Activated T-cell treated with anti-CD3 and anti-CD28 coated beads, Interleukin-2, amount 50 U/mL, for 4 hours (primary cell): ENCODE measurements around the gene SYT12. TPM values are rescaled to one million over a fixed set of nuclear protein-coding genes. Genes with fewer than 3 reads are reported as not detected.
"Not testable (repeated sequence)": the region's sequence is repeated elsewhere in the genome, so short reads cannot be mapped to it uniquely, and the experiment has no call there.

Source experiments
- ATAC-seq, 2 donors: fragments of 200-7000 bp; cut with Tn5 transposase; one replicate each; pipeline ENCODE4 v1.10.0; 2021
- DNase-seq: peaks from one replicate; pipeline ENCODE4 v3.0.0-alpha.2; 2020
- H3K27me3 Mint-ChIP-seq: one replicate; pipeline ENCODE4 v1.8.0; 2021; ENCODE audit warnings: low read depth, mixed read lengths
- H3K36me3 Mint-ChIP-seq: one replicate; pipeline ENCODE4 v1.8.0; 2022; ENCODE audit warnings: mixed read lengths; ENCODE audit not compliant: insufficient read depth
- H3K4me1 Mint-ChIP-seq: one replicate; pipeline ENCODE4 v1.8.0; 2021; ENCODE audit warnings: low read depth, mixed read lengths
- H3K4me3 Mint-ChIP-seq: one replicate; pipeline ENCODE4 v1.8.0; 2021; ENCODE audit warnings: mild to moderate bottlenecking, moderate library complexity, mixed read lengths
- H3K9me3 Mint-ChIP-seq: one replicate; pipeline ENCODE4 v1.8.0; 2021; ENCODE audit warnings: mixed read lengths
- total RNA-seq, 3 donors: library from RNA; stranded (reverse); gene quantifications; one replicate each; pipeline ENCODE4 v1.2.1, GENCODE V29; 2021

The SYT12 gene
- total RNA-seq, 3 donors from 2014 or later = 0.08 to 0.16 TPM; not detected in 1

DNA sequence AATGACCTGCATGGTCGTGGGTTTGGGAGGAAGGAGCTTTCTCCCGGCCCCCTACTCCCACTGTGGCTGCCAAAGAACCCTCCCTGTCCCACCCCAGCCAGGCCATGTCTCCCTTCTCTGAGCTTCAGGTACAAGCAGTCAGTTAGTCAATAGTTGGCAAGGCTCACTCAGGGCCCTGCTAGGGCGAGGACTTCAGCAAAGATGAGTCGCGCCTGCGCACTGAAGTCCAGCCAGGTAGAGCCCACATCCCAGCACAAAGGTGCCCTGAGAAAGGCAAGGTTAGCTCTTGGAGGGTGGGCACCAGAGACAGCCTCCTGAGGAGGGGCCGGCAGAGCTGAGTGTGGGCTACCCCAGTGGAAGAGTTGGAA, 36.8 kb upstream of the SYT12 start:
- Mint-ChIP-seq H3K4me1 (peaks cover 5% of the 10 kb centered on the region), H3K36me3 (no peaks in the 10 kb centered on the region), H3K9me3 (no peaks in the 10 kb centered on the region), H3K27me3 (peaks cover 7% of the 10 kb centered on the region), H3K4me3 (no peak overlapping the region)
- ATAC-seq (no peak), DNase-seq (no peak)

DNA sequence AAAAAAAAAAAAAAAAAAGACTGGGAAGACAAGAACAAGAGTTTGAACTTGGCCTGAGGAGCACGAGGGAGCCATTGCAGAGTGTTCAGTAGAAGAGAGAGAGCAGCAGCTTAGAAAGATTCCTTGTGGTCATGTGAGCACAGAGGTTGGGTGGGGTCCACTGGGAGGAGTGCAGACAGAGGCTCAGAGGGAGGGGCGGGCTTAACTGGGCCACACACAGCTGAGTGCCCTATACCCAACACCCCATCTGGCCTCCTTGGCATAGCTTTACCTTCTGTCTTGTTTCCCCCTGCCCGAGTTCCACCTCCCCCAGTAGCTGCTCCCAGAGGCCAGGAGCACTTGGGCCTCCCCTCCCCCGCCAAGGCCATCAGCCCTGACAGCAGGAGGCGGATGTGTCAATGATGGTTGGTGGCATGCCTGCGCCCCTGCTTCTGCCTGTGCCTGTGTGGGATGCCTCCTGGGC, 35.7 kb upstream of the SYT12 start:
- H3K36me3 Mint-ChIP-seq = no peaks in the 10 kb centered on the region
- no peaks in the 10 kb centered on the region for H3K9me3 Mint-ChIP-seq
- no peak overlapping the region for H3K4me3 Mint-ChIP-seq
- peaks cover 10% of the 10 kb centered on the region for H3K27me3 Mint-ChIP-seq
- H3K4me1 Mint-ChIP-seq = peaks cover 2% of the 10 kb centered on the region
- ATAC-seq (no peak), DNase-seq (no peak)

DNA sequence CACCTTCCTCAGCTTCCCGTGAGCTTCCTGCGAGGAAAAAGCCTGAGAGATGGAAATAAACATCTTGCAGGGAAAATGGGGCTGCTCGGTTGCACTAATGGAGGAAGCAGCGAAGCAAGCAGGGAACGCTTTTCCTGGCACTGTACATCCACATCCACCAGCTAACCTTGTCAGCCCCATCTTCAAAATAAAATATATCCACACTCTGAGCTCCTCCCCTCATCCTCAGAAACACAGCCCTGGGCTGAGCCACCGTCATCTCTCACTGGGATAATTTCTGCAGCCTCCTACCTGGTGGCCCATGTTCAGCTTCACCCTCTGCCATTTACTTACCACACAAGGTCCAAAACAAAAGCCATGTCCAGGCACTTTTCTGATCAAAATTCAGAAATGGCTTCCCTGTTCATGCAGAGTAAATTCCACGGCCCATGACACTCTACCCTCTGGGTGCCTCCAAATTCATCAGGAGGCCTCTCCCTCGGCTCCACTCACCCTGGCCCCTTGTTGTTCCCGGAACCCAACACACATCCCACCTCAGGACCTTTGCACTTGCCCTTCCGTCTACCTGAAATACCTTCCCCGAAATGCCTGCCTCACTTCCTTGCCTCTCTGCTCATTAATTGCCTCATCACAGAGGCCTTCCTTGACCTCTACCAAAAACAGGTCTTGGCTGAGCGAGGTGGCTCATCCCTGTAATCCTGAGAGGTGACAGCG, 34.9 kb upstream of the SYT12 start:
- no peak for DNase-seq
- no peaks in the 10 kb centered on the region for H3K36me3 Mint-ChIP-seq
- peaks cover 10% of the 10 kb centered on the region for H3K27me3 Mint-ChIP-seq
- ATAC-seq = no peak
- no peaks in the 10 kb centered on the region for H3K9me3 Mint-ChIP-seq
- no peak overlapping the region for H3K4me3 Mint-ChIP-seq
- H3K4me1 Mint-ChIP-seq = no peaks in the 10 kb centered on the region

DNA sequence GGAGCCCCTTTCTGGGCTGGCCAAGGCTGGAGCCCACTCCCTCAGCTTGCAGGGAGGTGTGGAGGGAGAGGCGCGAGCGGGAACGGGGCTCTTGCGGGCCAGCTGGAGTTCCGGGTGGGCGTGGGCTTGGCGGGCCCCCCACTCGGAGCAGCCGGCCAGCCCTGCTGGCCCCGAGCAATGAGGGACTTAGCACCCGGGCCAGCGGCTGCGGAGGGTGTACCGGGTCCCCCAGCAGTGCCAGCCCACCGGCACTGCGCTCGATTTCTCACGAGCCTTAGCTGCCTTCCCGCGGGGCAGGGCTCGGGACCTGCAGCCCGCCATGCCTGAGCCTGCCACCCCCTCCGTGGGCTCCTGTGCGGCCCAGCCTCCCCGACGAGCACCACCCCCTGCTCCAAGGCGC, 34.2 kb upstream of the SYT12 start:
- H3K4me3 Mint-ChIP-seq, DNase-seq, H3K4me1 Mint-ChIP-seq, ATAC-seq, H3K36me3 Mint-ChIP-seq, H3K9me3 Mint-ChIP-seq: not testable (repeated sequence)
- peaks cover 10% of the 10 kb centered on the region for H3K27me3 Mint-ChIP-seq

DNA sequence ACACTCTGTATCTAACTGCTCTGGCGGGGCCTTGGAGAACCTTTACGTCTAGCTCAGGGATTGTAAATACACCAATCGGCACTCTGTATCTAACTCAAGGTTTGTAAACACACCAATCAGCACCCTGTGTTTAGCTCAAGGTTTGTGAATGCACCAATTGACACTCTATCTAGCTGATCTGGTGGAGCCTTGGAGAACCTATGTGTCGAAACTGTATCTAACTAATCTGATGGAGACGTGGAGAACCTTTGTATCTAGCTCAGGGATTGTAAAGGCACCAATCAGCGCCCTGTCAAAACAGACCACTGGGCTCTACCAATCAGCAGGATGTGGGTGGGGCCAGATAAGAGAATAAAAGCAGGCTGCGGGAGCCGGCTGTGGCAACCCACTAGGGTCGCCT, 33.6 kb upstream of the SYT12 start:
- not testable (repeated sequence) for H3K36me3 Mint-ChIP-seq, ATAC-seq, H3K4me3 Mint-ChIP-seq, H3K4me1 Mint-ChIP-seq, H3K9me3 Mint-ChIP-seq, DNase-seq
- H3K27me3 Mint-ChIP-seq = peaks cover 10% of the 10 kb centered on the region

DNA sequence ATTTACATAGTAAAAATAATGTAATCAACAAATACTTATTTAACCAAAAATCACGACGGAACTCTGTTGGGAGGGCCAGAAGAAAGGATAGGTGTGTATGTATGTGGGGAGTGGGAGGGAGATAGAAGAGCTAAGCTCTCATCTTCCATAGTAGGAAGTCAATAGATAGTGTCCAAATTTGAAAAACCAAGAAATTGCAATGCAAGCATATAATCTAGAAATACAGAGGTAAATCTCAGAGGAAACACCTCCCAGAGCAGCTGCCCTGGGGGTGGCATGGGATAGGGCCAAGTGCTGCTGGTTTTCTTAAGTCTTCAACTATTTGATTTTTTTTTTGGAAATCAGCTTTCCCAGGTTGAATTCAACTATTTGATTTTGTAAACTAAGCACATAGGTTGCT, 30.9 kb upstream of the SYT12 start:
- no peak for ATAC-seq
- DNase-seq = no peak
- Mint-ChIP-seq H3K36me3 (no peaks in the 10 kb centered on the region), H3K4me3 (no peak overlapping the region), H3K9me3 (no peaks in the 10 kb centered on the region), H3K4me1 (no peaks in the 10 kb centered on the region), H3K27me3 (peaks cover 6% of the 10 kb centered on the region)

DNA sequence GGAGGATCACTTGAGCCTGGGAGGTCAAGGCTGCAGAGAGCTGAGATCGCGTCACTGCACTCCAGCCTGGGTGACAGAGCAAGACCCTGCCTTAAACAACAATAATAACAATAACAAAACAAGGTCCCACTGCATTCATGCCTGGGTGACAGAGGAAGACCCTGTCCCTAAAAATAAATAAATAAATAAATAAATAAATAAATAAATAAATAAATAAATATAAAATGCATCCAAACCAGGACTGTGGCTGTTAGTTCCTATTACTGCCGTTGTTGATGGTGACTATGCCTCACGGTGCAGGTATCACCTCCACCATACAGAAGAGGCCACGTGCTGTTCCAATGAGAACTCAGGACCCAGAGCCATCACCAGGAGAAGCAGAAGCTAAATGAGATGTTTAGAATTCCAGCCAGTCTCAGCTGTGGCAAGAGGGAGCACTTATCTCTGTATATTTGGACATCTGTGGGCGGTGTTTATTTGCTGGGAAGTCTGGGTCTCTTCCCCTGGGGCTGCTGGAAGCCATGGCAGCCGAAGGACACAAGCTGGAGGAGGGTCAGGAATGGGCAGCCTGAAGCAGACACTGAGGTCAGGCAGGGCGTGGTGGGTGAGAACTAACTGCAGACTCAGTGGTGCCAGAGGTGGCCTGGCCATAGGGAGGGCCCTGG, 26.2 kb upstream of the SYT12 start:
- Mint-ChIP-seq H3K4me3 (no peak overlapping the region), H3K9me3 (no peaks in the 10 kb centered on the region), H3K27me3 (peaks cover 3% of the 10 kb centered on the region), H3K4me1 (no peaks in the 10 kb centered on the region), H3K36me3 (no peaks in the 10 kb centered on the region)
- DNase-seq = no peak
- peak in 1 of 2 donors; percentile 10 for ATAC-seq

DNA sequence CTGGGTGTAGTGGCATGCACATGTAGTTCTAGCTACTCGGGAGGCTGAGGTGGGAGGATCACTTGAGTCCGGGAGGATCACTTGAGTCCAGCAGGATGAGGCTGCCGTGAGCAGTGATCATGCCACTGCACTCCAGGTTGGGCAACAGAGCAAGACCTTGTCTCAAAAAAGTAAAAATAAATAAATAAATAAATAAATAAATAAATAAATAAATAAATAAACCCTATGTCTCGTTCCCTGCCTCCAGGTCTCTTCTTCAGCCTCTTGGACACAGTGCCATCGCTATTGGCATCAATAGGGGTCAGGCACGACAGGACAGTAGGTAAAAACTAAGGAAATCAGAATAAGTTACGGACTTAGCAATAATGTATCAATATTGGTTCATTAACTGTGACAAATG, 23.4 kb upstream of the SYT12 start:
- Mint-ChIP-seq H3K9me3 (no peaks in the 10 kb centered on the region), H3K36me3 (no peaks in the 10 kb centered on the region), H3K27me3 (no peaks in the 10 kb centered on the region), H3K4me1 (no peaks in the 10 kb centered on the region), H3K4me3 (no peak overlapping the region)
- ATAC-seq (no peak), DNase-seq (no peak)

DNA sequence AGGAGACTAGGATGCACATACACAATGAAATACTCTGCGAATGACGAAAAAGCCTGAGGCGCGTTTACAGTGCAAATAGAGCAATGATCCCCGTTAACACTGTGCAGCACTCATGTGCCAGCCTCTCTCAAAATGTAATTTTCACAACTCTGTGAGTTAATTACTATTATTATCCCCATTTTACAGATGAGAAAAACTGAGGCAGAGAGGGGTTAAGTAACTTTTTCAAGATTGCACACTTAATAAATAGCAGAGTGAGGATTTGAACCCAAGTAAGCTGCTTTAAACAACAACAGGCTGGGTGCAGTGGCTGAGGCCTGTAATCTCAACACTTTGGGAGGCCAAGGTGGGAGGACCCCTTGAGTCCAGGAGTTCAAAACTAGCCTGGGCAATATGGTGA, 21.6 kb upstream of the SYT12 start:
- Mint-ChIP-seq H3K4me1 (peaks cover 2% of the 10 kb centered on the region), H3K36me3 (no peaks in the 10 kb centered on the region), H3K9me3 (no peaks in the 10 kb centered on the region), H3K27me3 (no peaks in the 10 kb centered on the region), H3K4me3 (no peak overlapping the region)
- DNase-seq = no peak
- ATAC-seq = no peak

DNA sequence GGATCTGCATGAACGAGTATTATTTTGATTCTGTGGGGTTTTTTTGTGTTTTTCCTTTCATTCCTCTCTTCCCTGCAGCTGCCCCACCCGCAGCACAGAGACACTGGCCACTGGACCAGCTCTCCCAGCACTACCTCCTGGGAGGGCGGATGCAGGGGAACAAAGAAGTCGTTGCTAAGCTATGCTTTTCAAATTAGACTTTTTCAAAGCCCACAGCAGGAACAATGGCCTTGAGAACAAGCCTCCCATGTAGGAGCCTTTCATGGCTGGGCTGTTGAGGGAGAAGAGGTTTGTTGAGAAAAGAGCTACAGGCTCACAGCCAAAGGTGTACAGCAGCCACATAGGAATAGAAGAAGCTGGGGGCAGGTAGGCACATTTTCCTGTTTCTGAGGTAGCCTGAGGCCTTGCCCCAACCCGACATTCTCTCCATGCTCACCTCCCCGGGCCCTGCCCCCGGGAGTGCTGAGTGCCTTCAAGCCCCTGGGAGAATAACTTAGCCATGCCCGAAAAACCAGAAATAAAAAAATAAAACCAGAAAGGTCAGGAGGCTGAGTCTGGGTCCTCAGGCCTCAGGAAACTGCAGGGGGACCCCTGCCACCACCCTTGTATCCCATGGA, 20.5 kb upstream of the SYT12 start:
- ATAC-seq = no peak
- Mint-ChIP-seq H3K4me3 (no peak overlapping the region), H3K27me3 (no peaks in the 10 kb centered on the region), H3K36me3 (no peaks in the 10 kb centered on the region), H3K4me1 (peaks cover 2% of the 10 kb centered on the region), H3K9me3 (no peaks in the 10 kb centered on the region)
- no peak for DNase-seq

DNA sequence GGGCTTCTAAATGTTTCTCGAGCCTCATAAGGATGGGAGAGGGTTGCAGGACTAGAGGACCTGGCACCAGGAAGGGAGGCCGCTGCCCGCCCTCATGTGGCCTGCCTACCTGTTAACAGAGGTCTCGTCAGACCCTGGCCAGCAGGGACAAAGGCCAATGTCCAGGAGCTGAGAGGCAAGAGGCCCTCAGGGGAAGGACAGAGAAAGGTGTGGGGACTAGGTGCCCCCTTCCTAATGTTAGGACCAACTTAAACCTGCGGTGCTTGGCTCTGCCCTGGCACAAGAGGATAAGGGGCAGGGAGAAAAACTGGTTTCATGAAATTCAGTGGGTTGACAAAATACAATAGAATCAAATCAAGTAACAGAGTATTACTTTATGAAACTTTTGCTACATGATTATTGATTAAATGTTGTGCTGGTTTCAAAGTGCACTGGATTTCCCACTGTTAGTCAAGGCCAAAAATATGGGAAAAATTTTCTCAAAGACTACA, 20.0 kb upstream of the SYT12 start:
- Mint-ChIP-seq H3K36me3 (no peaks in the 10 kb centered on the region), H3K4me3 (no peak overlapping the region), H3K27me3 (no peaks in the 10 kb centered on the region), H3K4me1 (peaks cover 2% of the 10 kb centered on the region), H3K9me3 (no peaks in the 10 kb centered on the region)
- ATAC-seq (no peak), DNase-seq (no peak)

DNA sequence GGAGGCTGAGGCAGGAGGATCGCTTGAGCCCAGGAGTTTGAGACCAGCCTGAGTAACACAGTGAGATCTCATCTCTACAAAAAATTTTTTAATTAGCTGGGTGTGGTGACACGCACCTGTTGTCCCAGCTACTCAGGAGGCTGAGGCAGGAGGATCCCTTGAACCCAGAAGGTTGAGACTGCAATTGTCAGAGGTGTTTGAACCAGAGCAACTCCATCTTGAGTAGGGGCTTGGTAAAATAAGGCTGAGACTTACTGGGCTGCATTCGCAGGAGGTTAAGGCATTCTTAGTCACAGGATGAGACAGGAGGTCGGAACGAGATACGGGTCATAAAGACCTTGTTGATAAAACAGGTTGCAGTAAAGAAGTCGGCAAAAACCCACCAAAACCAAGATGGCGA, 17.7 kb upstream of the SYT12 start:
- not testable (repeated sequence) for H3K4me3 Mint-ChIP-seq, ATAC-seq, DNase-seq, H3K27me3 Mint-ChIP-seq, H3K36me3 Mint-ChIP-seq, H3K9me3 Mint-ChIP-seq, H3K4me1 Mint-ChIP-seq

DNA sequence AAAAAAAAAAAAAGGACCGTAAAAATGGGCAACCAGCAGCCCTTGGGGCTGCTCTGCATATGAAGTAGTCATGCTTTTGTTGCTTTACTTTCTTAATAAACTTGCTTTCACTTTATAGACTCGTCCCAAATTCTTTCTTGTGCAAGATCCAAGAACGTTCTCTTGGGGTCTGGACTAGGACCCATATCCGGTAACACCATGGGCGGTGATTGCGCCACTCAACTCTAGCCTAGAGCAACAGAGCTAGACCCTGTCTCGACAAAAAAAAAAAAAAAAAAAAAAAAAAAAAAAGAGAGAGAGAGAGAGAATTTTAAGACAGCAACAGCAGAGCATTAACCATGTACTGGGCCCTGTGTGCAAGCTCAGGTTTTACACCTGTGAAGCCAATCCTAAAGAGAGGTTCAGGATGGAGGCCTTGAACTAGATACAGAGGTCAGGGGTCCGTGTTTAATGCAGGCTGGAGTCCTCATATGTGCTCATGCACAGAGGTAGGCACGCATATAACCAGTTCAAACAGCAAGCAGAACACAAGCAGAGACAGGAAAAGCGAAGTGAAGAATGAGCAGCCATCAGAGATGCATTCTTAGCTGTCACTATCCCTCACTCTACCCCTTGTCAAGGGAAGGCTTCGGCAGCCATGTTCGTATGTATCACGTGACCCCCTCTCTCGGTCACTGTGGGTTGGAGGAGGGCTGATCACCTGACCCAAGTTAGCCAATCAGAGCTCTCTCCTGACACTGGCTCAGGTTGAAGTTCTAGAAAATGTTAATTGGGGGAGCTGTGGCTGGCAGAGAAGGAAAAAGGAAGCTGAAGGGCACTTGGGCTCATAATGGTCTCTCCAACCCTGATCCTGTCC, 16.7 kb upstream of the SYT12 start:
- ATAC-seq = peak; percentile 63 to 75
- DNase-seq = no peak
- Mint-ChIP-seq H3K36me3 (no peaks in the 10 kb centered on the region), H3K27me3 (no peaks in the 10 kb centered on the region), H3K4me3 (no peak overlapping the region), H3K9me3 (no peaks in the 10 kb centered on the region), H3K4me1 (peaks cover 2% of the 10 kb centered on the region)

DNA sequence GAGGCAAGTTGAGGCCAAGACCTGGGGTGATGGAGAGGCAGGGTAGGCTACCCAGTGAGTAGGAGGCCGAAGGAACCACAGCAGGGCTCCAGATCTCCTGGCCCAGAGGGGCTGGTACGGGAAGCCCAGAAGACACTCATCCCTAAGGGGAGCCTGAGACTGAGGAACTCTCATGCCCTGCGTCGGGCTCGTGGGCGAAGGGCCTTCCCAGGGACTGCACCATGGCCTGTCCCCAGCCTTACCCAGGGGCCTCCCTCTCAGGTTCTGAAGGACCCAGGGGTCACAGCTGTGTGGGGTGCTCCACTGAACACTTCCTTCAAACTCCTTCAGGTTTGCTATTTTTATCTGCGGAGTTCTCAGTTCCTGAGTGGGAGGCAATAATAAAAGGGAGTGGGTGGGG, 15.8 kb upstream of the SYT12 start:
- Mint-ChIP-seq H3K4me1 (peaks cover 2% of the 10 kb centered on the region), H3K4me3 (no peak overlapping the region), H3K9me3 (no peaks in the 10 kb centered on the region), H3K36me3 (no peaks in the 10 kb centered on the region), H3K27me3 (no peaks in the 10 kb centered on the region)
- DNase-seq (no peak), ATAC-seq (no peak)
